Suprapubic skin (tissue), 4 donors: ENCODE results near the gene GNPTAB.

ENCODE experiments used
- EP300 ChIP-seq: sonication (generic); formaldehyde crosslinking; IDR thresholded peaks from one replicate; pipeline ENCODE4 v1.6.1; 2017; ENCODE audit warnings: antibody characterized with exemption
- POLR2A ChIP-seq, 2 donors: fragments of 450-650 bp; IDR thresholded peaks; one replicate each; pipeline ENCODE4 v1.6.1; 2017; ENCODE audit warnings: antibody characterized with exemption in 2 of 2, mild to moderate bottlenecking in 2 of 2, moderate library complexity in 2 of 2
- POLR2AphosphoS5 ChIP-seq, 3 donors: sonication (generic); formaldehyde crosslinking; IDR thresholded peaks; one replicate each; pipeline ENCODE4 v1.6.1; 2017; ENCODE audit warnings: antibody characterized with exemption in 3 of 3
- TF ChIP-seq, protein P1 (sequence below), 2 donors: fragments of 200-600 bp in 1 of 2; fragments of 450-650 bp in 1 of 2; sonication (generic) in 1 of 2; IDR thresholded peaks; one replicate each; pipeline ENCODE4 v1.5.1; 2016 to 2019; ENCODE audit warnings: antibody characterized with exemption in 2 of 2, mild to moderate bottlenecking in 1 of 2, moderate library complexity in 1 of 2

DNA sequence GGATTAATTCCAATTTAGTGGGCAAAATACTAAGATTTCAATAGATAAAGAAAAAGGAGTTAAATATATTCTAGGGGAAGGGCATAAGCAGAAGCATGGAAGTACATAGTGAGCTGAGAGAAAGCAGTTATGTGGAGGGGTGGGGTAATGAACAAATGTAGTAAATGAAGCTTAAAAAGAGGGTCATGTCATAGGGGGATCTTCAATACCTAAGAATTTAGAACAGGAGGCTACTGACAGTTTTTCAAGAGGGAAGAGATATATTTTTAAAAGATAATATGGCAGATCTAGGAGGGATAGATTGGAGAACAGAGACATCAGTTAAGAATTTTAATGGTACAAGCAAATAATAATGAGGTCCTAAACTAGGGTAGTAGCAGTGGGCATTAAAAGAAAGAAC is 100.9 kb downstream of the GNPTAB start:
- TF ChIP-seq, protein P1, sequence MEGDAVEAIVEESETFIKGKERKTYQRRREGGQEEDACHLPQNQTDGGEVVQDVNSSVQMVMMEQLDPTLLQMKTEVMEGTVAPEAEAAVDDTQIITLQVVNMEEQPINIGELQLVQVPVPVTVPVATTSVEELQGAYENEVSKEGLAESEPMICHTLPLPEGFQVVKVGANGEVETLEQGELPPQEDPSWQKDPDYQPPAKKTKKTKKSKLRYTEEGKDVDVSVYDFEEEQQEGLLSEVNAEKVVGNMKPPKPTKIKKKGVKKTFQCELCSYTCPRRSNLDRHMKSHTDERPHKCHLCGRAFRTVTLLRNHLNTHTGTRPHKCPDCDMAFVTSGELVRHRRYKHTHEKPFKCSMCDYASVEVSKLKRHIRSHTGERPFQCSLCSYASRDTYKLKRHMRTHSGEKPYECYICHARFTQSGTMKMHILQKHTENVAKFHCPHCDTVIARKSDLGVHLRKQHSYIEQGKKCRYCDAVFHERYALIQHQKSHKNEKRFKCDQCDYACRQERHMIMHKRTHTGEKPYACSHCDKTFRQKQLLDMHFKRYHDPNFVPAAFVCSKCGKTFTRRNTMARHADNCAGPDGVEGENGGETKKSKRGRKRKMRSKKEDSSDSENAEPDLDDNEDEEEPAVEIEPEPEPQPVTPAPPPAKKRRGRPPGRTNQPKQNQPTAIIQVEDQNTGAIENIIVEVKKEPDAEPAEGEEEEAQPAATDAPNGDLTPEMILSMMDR (IDR thresholded peaks at IDR 0.05) = no peak
- TF ChIP-seq POLR2A (IDR thresholded peaks at IDR 0.05) = no peak
- no peak for TF ChIP-seq POLR2AphosphoS5 (IDR thresholded peaks at IDR 0.05)
- no peak for TF ChIP-seq EP300
